Fibroblast of lung (primary cell): ENCODE results near the gene APBB2.

Experiments used
- EZH2 ChIP-seq: IDR thresholded peaks from 2 replicates; pipeline ENCODE4 v1.5.1; 2012; ENCODE audit warnings: low read length, control low read depth, mild to moderate bottlenecking; ENCODE audit errors: missing control alignments
- TF ChIP-seq, protein P1 (sequence below), 2 donors: IDR thresholded peaks in 1 of 2; conservative IDR thresholded peaks in 1 of 2; 1 replicate in 1 of 2; 2 replicates in 1 of 2; pipeline ENCODE4 v1.5.1; 2011 to 2012; ENCODE audit warnings: low read length in 2 of 2, control low read depth in 1 of 2, inconsistent platforms in 1 of 2, low read depth in 1 of 2, mild to moderate bottlenecking in 1 of 2

GRCh38 chr4:40949358-40950100, 264.8 kb downstream of the APBB2 start:
- TF ChIP-seq, protein P1, sequence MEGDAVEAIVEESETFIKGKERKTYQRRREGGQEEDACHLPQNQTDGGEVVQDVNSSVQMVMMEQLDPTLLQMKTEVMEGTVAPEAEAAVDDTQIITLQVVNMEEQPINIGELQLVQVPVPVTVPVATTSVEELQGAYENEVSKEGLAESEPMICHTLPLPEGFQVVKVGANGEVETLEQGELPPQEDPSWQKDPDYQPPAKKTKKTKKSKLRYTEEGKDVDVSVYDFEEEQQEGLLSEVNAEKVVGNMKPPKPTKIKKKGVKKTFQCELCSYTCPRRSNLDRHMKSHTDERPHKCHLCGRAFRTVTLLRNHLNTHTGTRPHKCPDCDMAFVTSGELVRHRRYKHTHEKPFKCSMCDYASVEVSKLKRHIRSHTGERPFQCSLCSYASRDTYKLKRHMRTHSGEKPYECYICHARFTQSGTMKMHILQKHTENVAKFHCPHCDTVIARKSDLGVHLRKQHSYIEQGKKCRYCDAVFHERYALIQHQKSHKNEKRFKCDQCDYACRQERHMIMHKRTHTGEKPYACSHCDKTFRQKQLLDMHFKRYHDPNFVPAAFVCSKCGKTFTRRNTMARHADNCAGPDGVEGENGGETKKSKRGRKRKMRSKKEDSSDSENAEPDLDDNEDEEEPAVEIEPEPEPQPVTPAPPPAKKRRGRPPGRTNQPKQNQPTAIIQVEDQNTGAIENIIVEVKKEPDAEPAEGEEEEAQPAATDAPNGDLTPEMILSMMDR (conservative IDR thresholded peaks at IDR 0.05 in 1 of 2, IDR thresholded peaks at IDR 0.05 in 1 of 2; ENCODE audit: low read depth in 1 of 2, low read length in 2 of 2): no peak
- TF ChIP-seq EZH2: no peak
